Fibroblast of upper back skin (primary cell): Measurements from ENCODE around the gene FLT3.
"Not testable (repeated sequence)": the region's sequence is repeated elsewhere in the genome, so short reads cannot be mapped to it uniquely, and the experiment has no call there.

Source experiments
- DNase-seq: peaks from one replicate; pipeline ENCODE4 v3.0.0-alpha.2; 2013

Gene FLT3

DNA sequence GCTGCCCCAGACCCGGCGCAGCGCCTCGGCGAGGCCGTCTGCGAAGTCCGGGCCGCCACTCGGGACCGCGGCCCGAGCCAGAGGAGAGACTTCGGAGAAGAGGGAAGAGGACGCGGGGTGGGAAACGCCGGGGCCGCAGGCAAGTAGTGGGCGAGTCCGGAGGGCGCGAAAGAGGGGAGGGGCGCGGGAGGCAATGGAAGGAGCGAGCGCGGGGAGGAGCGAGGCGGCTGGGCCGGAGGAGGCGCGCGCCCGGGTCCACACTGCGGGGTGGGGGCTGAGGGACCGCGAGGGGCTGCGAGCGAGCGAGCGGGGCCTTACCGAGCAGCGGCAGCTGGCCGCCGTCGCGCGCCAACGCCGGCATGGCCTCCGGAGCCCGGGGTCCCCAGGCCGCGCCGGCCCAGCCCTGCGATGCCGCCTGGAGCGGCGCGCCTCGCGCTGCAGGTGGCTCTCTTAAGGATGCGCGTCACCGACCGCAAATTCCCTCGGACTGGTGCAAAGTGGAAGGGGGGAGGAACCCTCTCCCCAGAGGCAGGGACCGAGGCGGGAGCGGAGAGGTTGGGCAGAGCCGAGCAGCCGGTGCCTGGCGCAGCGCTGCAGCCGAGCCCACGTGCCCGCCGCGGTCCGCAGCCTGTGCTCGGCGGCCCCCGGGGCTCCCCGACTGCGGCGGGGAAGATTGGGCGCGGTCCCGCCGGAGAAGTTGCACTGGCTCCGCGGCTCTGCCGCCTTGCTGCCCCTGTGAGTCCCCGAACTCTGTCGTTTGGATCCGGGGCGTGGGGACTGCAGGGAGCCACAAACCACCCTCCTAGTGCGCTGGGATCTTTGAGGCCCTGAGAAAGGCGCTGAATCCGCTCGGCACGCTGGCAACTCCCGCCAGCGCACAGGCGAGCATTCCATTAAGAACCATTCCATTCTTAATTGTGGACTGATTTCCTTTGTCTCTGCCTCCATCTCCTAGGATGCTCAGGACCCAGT, at the start of gene FLT3:
FLT3 (minus strand) TSS at position 427 of the 972 bp plus-strand sequence; CDS start at position 361, 66 bp downstream.
- peak; percentile 38 for DNase-seq

DNA sequence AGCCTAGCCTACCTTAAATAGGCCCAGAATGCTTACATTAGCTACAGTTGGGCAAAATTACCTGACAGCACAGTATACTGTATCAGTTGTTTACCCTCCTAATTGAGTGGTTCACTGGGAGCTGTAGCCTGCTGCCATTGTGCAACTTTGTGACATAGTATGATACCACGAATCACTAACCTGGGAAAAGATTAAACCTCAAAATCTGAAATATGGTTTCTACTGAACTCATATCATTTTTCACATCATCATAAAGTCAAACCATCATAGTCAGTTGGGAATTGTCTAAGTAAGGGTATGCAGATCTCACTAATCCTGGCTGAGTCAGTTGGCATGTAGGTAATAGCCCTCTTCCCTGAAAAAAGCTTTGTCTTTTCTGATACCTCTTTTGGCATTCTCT, 47.1 kb upstream of the FLT3 start:
- DNase-seq: peak; percentile 57

GRCh38 chr13:28145049-28145448, 44.7 kb upstream of the FLT3 start:
- no peak for DNase-seq

DNA sequence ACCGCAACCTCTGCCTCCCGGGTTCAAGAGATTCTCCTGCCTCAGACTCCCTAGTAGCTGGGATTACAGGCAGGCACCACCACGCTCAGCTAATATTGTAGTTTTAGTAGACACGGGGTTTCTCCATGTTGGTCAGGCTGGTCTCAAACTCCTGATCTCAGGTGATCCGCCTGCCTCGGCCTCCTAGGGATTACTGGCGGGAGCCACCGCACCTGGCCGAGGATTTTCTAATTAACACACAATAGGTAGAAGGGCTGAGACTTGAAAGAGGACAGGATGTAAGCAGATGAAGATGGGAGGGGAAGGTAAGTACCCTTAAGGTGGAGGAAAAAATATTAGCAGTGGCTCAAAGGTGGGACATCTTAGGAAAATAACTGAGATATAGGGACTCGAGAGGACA, 41.2 kb upstream of the FLT3 start:
- not testable (repeated sequence) for DNase-seq

DNA sequence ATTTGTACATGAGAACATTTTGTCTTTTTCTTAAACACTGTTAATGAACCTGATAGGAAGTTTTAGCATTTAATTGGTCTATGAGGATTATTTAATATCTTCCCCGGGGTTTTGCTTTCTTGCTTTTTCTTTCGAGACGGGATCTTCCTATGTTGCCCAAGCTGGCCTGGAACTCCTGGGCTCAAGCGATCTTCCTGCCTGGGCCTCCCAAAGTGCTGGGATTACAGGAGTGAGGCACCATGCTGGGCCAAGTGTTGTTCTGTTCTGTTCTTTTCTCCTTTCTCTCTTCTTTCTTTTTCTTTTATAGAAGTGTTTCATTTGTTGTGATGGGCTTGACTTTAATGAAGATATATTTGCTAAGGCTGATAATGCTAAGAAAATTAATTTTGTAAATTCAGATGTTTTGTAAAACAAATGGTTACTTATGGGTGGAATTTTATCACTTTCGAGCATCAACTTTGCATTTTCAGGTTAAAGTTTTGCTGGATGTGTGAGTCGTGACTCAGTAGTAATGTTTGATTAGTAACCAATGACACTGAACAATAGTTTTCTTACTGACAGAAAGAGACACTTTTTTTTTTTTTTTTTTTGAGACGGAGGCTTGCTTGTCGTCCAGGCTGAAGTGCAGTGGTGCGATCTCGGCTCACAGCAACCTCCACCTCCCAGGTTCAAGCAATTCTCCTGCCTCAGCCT, 40.2 kb upstream of the FLT3 start:
- DNase-seq: no peak

GRCh38 chr13:28138756-28139470, 38.5 kb upstream of the FLT3 start:
- DNase-seq: peak; percentile 91

DNA sequence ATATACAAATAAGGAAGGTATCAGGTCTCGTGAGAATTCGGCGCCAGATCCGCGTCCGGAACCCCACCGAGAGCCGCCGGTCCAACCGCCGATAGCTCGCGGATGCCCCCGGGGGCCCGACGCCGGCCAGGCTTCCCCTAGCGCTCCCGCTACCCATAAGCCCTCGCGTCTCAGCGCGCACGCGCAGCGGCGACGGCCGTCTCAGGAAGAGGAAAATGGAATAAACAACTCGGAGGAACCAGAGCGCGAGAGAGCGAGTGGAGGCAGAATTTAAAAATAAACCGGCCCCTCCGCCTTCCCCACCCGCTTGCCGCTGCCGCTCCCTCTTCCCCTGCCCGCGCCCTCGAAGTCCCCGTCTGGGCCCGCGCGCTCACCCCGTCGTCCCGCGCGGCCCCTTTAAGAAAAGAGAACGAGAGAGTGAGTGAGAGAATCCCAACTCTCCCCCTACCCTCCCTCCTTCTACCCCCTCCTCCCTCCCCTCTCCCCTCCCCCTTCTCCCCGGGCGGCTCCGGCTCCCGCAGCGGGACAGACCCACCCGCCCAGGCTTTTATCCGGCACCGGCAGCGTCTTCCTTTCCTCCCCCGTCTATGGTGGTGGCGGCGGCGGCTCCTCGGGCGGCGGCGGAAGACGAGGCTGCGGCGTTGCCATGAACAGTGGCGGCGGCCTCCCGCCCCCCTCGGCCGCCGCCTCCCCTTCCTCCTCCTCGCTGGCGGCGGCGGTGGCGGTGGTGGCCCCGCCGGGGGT, 37.8 kb upstream of the FLT3 start, which contains the start of gene PAN3:
PAN3 (plus strand) TSS at position 534 of the 744 bp plus-strand sequence; CDS start at position 647, 113 bp downstream.
- peak; percentile 89 for DNase-seq

- DNase-seq: no peak
Measured at GRCh38 chr13:28137596-28137995, 37.2 kb upstream of the FLT3 start.

GRCh38 chr13:28136916-28137315, 36.5 kb upstream of the FLT3 start:
- DNase-seq: no peak

- DNase-seq: no peak
Measured at GRCh38 chr13:28131646-28132045, 31.3 kb upstream of the FLT3 start.

DNA sequence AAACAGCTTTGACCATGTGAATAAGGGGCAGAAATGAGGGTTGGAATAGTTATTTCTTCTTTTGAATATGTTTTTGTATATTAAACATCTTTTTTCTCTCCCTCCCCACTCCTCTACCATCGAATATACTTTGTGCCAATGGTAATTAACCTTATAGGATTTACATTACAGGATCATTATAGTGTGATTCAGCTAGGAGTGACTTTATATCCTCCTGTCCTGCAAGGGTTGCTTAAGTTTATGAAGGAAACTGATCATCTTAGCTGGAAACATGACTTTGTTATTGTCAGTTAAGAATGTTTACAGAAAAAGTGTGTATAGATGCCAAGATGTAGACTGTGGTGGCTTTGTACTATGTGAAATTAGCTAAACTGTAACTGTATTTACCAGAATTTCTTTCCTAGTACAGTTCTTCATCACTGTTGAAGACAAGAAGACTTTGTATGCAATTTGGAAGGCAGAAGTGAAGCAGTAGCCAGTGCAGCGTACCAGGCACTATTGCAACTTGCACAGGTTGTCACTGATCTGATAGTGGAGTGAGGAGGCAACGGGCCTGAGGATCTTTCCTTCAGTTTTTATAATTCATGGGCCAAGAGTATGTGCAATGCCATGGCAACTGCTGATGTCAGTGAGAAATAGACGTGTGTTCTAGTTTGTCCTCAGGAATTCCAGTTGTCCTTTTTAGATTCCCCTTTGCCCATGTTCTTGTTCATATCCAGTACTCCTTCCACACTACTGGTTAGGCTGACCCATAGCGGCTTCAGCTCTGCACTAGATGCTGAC, 29.7 kb upstream of the FLT3 start:
- no peak for DNase-seq

GRCh38 chr13:28128926-28129325, 28.6 kb upstream of the FLT3 start:
- no peak for DNase-seq

- no peak for DNase-seq
Measured at GRCh38 chr13:28128030-28128429, 27.7 kb upstream of the FLT3 start.

- DNase-seq: no peak
Measured at GRCh38 chr13:28121224-28121623, 20.8 kb upstream of the FLT3 start.

GRCh38 chr13:28120317-28120716, 19.9 kb upstream of the FLT3 start:
- no peak for DNase-seq

DNA sequence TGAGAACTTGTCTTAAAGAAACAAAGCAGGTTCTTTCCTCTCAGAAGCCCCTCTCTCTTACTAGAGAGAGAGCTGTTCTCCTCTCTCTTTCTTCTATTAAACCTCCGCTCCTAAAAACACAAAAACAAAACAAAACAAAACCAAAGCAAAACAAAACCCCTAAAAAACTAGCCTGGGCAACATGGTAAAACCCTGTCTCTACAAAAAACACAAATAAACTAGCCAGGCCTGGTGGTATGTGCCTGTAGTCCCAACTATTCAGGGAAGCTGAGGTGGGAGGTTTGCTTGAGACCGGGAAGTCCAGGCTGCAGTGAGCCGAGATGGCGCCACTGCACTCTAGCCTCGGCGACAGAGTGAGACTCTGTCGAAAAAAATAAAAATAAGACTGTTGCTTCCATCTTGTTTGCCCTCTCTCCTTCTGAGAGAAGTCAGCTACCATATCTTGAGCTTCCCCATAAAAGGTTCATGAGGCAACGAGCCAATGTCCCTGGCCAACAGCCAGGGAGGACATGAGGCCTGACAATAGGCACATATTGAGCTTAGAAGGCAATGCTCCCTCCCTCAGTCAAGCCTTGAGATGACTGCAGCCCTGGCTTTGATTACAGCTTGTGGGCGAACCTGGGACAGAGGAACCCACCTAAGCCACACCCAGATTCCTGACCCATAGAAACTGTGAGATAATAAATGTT, 17.5 kb upstream of the FLT3 start:
- no peak for DNase-seq

GRCh38 chr13:28116736-28117135, 16.4 kb upstream of the FLT3 start:
- no peak for DNase-seq

DNA sequence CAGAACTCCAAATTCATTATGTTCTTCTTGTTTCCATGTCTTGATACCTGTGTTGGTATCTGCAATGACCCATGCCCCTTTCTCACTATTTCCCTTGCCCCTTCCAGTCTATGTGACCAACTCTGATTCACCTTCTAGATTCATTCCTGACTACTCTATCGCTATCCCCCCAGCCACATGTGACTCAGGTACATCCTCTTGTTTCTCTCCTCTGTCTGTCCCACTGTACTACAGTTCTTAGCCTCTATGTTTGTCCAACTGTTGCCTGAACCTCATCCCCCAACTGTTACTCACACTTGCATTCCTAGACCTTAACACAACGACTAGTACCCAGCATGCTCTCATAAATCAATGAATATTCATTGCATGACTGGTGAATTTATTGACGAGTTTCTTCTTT, 10.0 kb upstream of the FLT3 start:
- no peak for DNase-seq

DNA sequence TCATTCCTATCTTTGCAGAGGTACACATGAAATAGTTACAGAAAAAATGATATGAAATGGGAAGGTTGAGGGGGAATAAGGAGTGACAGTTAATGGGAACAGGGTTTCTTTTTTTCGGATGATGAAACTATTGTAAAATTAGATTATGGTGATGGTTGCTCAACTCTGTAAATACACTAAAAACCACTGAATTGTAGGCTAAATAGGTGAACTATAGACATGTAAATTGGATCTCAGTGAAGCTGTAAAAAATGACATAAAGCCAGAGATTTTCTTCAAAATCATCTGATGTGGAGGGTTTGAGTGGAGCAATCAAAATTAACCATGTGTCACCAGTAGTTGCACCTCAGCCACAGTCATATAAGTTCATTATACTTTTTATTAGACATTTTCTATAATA, 6.6 kb upstream of the FLT3 start:
- no peak for DNase-seq

DNA sequence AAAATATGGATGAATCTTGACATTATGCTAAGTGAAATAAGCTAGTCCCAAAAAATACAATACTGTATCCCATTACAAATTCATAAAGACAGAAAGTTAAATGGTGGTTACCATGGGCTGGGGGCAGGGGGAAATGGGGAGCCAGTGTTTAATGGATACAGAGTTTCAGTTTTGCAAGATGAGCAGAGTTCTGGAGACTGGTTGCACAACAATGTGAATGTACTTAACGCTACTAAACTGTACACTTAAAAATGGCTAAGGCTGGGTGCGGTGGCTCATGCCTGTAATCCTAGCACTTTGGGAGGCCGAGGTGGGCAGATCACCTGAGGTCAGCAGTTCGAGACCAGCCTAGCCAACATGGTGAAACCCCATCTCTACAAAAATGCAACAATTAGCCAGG, 1.5 kb upstream of the FLT3 start:
- not testable (repeated sequence) for DNase-seq
